ENCODE measurements around the gene NUP58.

DNA sequence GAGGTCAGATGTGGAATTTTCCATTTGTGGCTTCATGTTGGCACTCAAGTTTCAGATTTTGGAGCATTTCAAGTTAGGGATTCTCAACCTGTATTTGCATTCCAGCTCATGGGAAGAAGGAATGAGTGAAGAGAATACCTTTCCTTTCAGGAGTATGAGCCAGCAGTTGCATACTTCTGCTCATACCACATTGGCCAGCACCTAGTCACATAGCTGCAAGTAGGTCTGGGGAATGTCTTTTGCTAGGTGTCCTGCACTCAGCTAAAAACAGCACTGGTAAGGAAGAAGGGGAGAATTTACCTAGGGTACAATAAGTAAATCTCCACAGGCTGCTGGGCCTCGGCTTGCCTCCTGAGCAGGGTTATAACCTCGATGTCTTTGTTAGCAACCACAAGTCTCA, 45.7 kb downstream of the NUP58 start:
- TF ChIP-seq CTCF (IDR thresholded peaks at IDR 0.05; ENCODE audit: low read length), result no peak
- no peak for TF ChIP-seq EZH2 (optimal IDR thresholded peaks at IDR 0.05; ENCODE audit: low read depth, low read length)
